ENCODE measurements around the gene ATF7. TPM values are rescaled to one million over a fixed set of nuclear protein-coding genes. Genes with fewer than 3 reads are reported as not detected.
"Not testable (repeated sequence)": the region's sequence is repeated elsewhere in the genome, so short reads cannot be mapped to it uniquely, and the experiment has no call there.

Gene ATF7
- total and polyA plus RNA-seq, 2 donors (not counting 1 experiment from before 2014, with no cell fraction given) = 11.4 to 24.7 TPM

GRCh38 chr12:53652366-53652765 is 26.2 kb upstream of the ATF7 start:
- Histone ChIP-seq H3K4me2 (ENCODE audit: extremely low read depth, insufficient read depth, low read length) (no peak overlapping the region), H3K27ac (ENCODE audit: insufficient read depth, low read length) (no peak overlapping the region), H4K20me1 (ENCODE audit: control insufficient read depth, extremely low read depth, insufficient read depth, low read length) (no peaks in the 10 kb centered on the region), H2AFZ (ENCODE audit: low read length) (no peak overlapping the region), H3K4me1 (ENCODE audit: control insufficient read depth, extremely low read depth, insufficient read depth, low read length) (no peaks in the 10 kb centered on the region), H3K4me3 (replicated peaks in 1 of 4; ENCODE audit: control extremely low read depth in 1 of 4, insufficient read depth in 1 of 4, low read depth in 3 of 4, low read length in 4 of 4) (no peak overlapping the region), H3K79me2 (ENCODE audit: control insufficient read depth, insufficient read depth, low read length) (no peaks in the 10 kb centered on the region), H3K9ac (ENCODE audit: insufficient read depth, low read length) (no peak overlapping the region), H3K27me3 (ENCODE audit: control insufficient read depth, insufficient read depth, low read length) (no peaks in the 10 kb centered on the region), H3K36me3 (ENCODE audit: control insufficient read depth, insufficient read depth, low read length) (no peaks in the 10 kb centered on the region), H3K9me3 (ENCODE audit: control insufficient read depth, insufficient read depth, low read depth, low read length) (no peaks in the 10 kb centered on the region)
- peak in 1 of 2 donors; percentile 85 for DNase-seq (ENCODE audit: low read depth in 2 of 2)
- no peak for TF ChIP-seq EZH2 (IDR thresholded peaks at IDR 0.05; ENCODE audit: low read length, missing control alignments)
- no peak for TF ChIP-seq CTCF (conservative IDR thresholded peaks at IDR 0.05 in 1 of 2, IDR thresholded peaks at IDR 0.05 in 1 of 2; ENCODE audit: low read depth in 1 of 2, low read length in 2 of 2)

- no peak overlapping the region for H3K9ac ChIP-seq (ENCODE audit: insufficient read depth, low read length)
- H3K36me3 ChIP-seq (ENCODE audit: control insufficient read depth, insufficient read depth, low read length) = no peaks in the 10 kb centered on the region
- no peaks in the 10 kb centered on the region for H4K20me1 ChIP-seq (ENCODE audit: control insufficient read depth, extremely low read depth, insufficient read depth, low read length)
- no peak overlapping the region for H3K27ac ChIP-seq (ENCODE audit: insufficient read depth, low read length)
- no peaks in the 10 kb centered on the region for H3K4me1 ChIP-seq (ENCODE audit: control insufficient read depth, extremely low read depth, insufficient read depth, low read length)
- H3K9me3 ChIP-seq (ENCODE audit: control insufficient read depth, insufficient read depth, low read depth, low read length) = no peaks in the 10 kb centered on the region
- H2AFZ ChIP-seq (ENCODE audit: low read length) = no peak overlapping the region
- TF ChIP-seq EZH2 (IDR thresholded peaks at IDR 0.05; ENCODE audit: low read length, missing control alignments) (no peak), CTCF (conservative IDR thresholded peaks at IDR 0.05 in 1 of 2, IDR thresholded peaks at IDR 0.05 in 1 of 2; ENCODE audit: low read depth in 1 of 2, low read length in 2 of 2) (no peak)
- H3K27me3 ChIP-seq (ENCODE audit: control insufficient read depth, insufficient read depth, low read length) = no peaks in the 10 kb centered on the region
- no peak overlapping the region for H3K4me3 ChIP-seq (replicated peaks in 1 of 4; ENCODE audit: control extremely low read depth in 1 of 4, insufficient read depth in 1 of 4, low read depth in 3 of 4, low read length in 4 of 4)
- H3K79me2 ChIP-seq (ENCODE audit: control insufficient read depth, insufficient read depth, low read length) = no peaks in the 10 kb centered on the region
- peak in 1 of 2 donors; percentile 48 for DNase-seq (ENCODE audit: low read depth in 2 of 2)
- H3K4me2 ChIP-seq (ENCODE audit: extremely low read depth, insufficient read depth, low read length) = no peak overlapping the region
Measured at GRCh38 chr12:53651737-53652136, 25.6 kb upstream of the ATF7 start.

- not testable (repeated sequence) for H3K36me3 ChIP-seq (ENCODE audit: control insufficient read depth, insufficient read depth, low read length); H3K4me3 ChIP-seq (replicated peaks in 1 of 4; ENCODE audit: control extremely low read depth in 1 of 4, insufficient read depth in 1 of 4, low read depth in 3 of 4, low read length in 4 of 4); H2AFZ ChIP-seq (ENCODE audit: low read length); H3K9me3 ChIP-seq (ENCODE audit: control insufficient read depth, insufficient read depth, low read depth, low read length); H3K4me1 ChIP-seq (ENCODE audit: control insufficient read depth, extremely low read depth, insufficient read depth, low read length); H3K27ac ChIP-seq (ENCODE audit: insufficient read depth, low read length); H3K27me3 ChIP-seq (ENCODE audit: control insufficient read depth, insufficient read depth, low read length); H4K20me1 ChIP-seq (ENCODE audit: control insufficient read depth, extremely low read depth, insufficient read depth, low read length); DNase-seq (ENCODE audit: low read depth in 2 of 2); H3K9ac ChIP-seq (ENCODE audit: insufficient read depth, low read length); H3K79me2 ChIP-seq (ENCODE audit: control insufficient read depth, insufficient read depth, low read length); H3K4me2 ChIP-seq (ENCODE audit: extremely low read depth, insufficient read depth, low read length)
Measured at GRCh38 chr12:53646300-53646699, 20.1 kb upstream of the ATF7 start.
